K562 (cell line): ENCODE results near the gene SFXN3. TPM values are rescaled to one million over a fixed set of nuclear protein-coding genes. Genes with fewer than 3 reads are reported as not detected.
A peak's percentile ranks its signal among the peaks of the same experiment; 100 is the strongest.

Experiments
- ADNP ChIP-seq: fragments of 200-800 bp; sonication (Bioruptor generic); IDR thresholded peaks from 2 replicates; pipeline ENCODE4 v1.6.1; 2016; ENCODE audit warnings: missing genetic modification characterization, missing compliant biosample characterization
- ATF7 ChIP-seq: fragments of 450-650 bp; IDR thresholded peaks from 2 replicates; pipeline ENCODE4 v1.7.1; 2014; ENCODE audit warnings: mild to moderate bottlenecking, moderate library complexity
- CC2D1A ChIP-seq: fragments of 450-650 bp; IDR thresholded peaks from 2 replicates; pipeline ENCODE4 v1.6.1; 2017; ENCODE audit warnings: mild to moderate bottlenecking
- CTBP1 ChIP-seq: fragments of 450-650 bp; IDR thresholded peaks from 2 replicates; pipeline ENCODE4 v1.6.1; 2016; ENCODE audit warnings: borderline replicate concordance
- FOSL1 ChIP-seq: fragments of 200-800 bp; sonication (Bioruptor generic); conservative IDR thresholded peaks from 2 replicates; pipeline ENCODE4 v1.6.1; 2016; ENCODE audit warnings: missing genetic modification characterization, missing compliant biosample characterization
- HNRNPUL1 ChIP-seq: fragments of 200-400 bp; formaldehyde crosslinking; IDR thresholded peaks from 2 replicates; pipeline ENCODE4 v1.6.1; 2017; ENCODE audit warnings: low read length
- HOXB6 ChIP-seq: fragments of 250-450 bp; sonication (Bioruptor Pico); IDR thresholded peaks from 2 replicates; pipeline ENCODE4 v1.5.1; 2022; ENCODE audit warnings: mild to moderate bottlenecking, borderline replicate concordance
- MIER1 ChIP-seq: fragments of 450-650 bp; IDR thresholded peaks from 2 replicates; pipeline ENCODE4 v1.6.1; 2016; ENCODE audit warnings: antibody characterized with exemption, mild to moderate bottlenecking, low read depth
- NELFE ChIP-seq: IDR thresholded peaks from 2 replicates; pipeline ENCODE4 v1.6.1; 2011; ENCODE audit warnings: mild to moderate bottlenecking; ENCODE audit not compliant: insufficient read depth, insufficient read length
- NFATC3 ChIP-seq: fragments of 450-650 bp; IDR thresholded peaks from 2 replicates; pipeline ENCODE4 v1.6.1; 2017; ENCODE audit warnings: mild to moderate bottlenecking
- NFE2 ChIP-seq: IDR thresholded peaks from 2 replicates; pipeline ENCODE4 v1.6.1; 2014; ENCODE audit warnings: antibody characterized with exemption, low read depth
- PHB2 ChIP-seq: fragments of 450-650 bp; IDR thresholded peaks from 2 replicates; pipeline ENCODE4 v1.6.1; 2017; ENCODE audit warnings: low read depth
- PML ChIP-seq: IDR thresholded peaks from 2 replicates; pipeline ENCODE4 v1.6.1; 2012; ENCODE audit warnings: low read length, inconsistent platforms
- POLR2AphosphoS2 ChIP-seq: IDR thresholded peaks from 2 replicates; pipeline ENCODE4 v1.6.1; 2012; ENCODE audit warnings: low read length, improper control_type of control experiment
- POLR2G ChIP-seq: fragments of 200-400 bp; formaldehyde crosslinking; IDR thresholded peaks from 2 replicates; pipeline ENCODE4 v1.6.1; 2017; ENCODE audit warnings: low read depth, mild to moderate bottlenecking, antibody characterized with exemption, low read length, moderate library complexity
- PTTG1 ChIP-seq: fragments of 450-650 bp; IDR thresholded peaks from 2 replicates; pipeline ENCODE4 v1.6.1; 2016; ENCODE audit warnings: low read depth, mild to moderate bottlenecking, missing genetic modification characterization, missing compliant biosample characterization
- RFX5 ChIP-seq: IDR thresholded peaks from 2 replicates; pipeline ENCODE4 v1.6.1; 2011; ENCODE audit warnings: low read depth, mild to moderate bottlenecking, improper control_type of control experiment, low read length
- SAFB2 ChIP-seq: fragments of 200-400 bp; formaldehyde crosslinking; IDR thresholded peaks from 2 replicates; pipeline ENCODE4 v1.6.1; 2018; ENCODE audit warnings: borderline replicate concordance, low read length, low read depth, moderate library complexity; ENCODE audit not compliant: severe bottlenecking
- SMAD1 ChIP-seq: fragments of 150-350 bp; IDR thresholded peaks from 2 replicates; pipeline ENCODE4 v1.6.1; 2014; ENCODE audit warnings: low read length, low read depth; ENCODE audit not compliant: partially characterized antibody
- SMC3 ChIP-seq: conservative IDR thresholded peaks from 2 replicates; pipeline ENCODE4 v1.6.1; 2011; ENCODE audit warnings: low read depth, low read length, improper control_type of control experiment; ENCODE audit not compliant: insufficient read depth
- SRSF3 ChIP-seq: fragments of 200-400 bp; formaldehyde crosslinking; IDR thresholded peaks from 2 replicates; pipeline ENCODE4 v1.6.1; 2016; ENCODE audit warnings: mild to moderate bottlenecking, low read length, moderate library complexity; ENCODE audit not compliant: insufficient read depth
- STAT5A ChIP-seq: IDR thresholded peaks from 2 replicates; pipeline ENCODE4 v1.6.1; 2012; ENCODE audit warnings: low read length, inconsistent platforms, borderline replicate concordance
- U2AF2 ChIP-seq: fragments of 200-400 bp; formaldehyde crosslinking; optimal IDR thresholded peaks from 2 replicates; pipeline ENCODE3; 2017; ENCODE audit warnings: low read depth, mild to moderate bottlenecking, low read length
- ZBTB17 ChIP-seq: fragments of 450-650 bp; formaldehyde crosslinking; IDR thresholded peaks from 2 replicates; pipeline ENCODE4 v1.4.0; 2020; ENCODE audit warnings: mild to moderate bottlenecking
- ZNF133 ChIP-seq: fragments of 250-450 bp; sonication (Bioruptor Pico); IDR thresholded peaks from 2 replicates; pipeline ENCODE4 v1.4.0; 2020; ENCODE audit warnings: mild to moderate bottlenecking
- ZNF146 ChIP-seq: IDR thresholded peaks from one replicate; pipeline ENCODE4 v1.6.1; 2018; ENCODE audit warnings: missing compliant biosample characterization; ENCODE audit not compliant: unreplicated experiment
- ZNF311 ChIP-seq: fragments of 250-450 bp; sonication (Bioruptor Pico); IDR thresholded peaks from 2 replicates; pipeline ENCODE4 v1.4.0; 2020; ENCODE audit warnings: mild to moderate bottlenecking, moderate library complexity
- ZNF79 ChIP-seq: fragments of 250-450 bp; sonication (Bioruptor Pico); IDR thresholded peaks from 2 replicates; pipeline ENCODE4 v1.4.0; 2020; ENCODE audit warnings: low read depth, mild to moderate bottlenecking, moderate library complexity
- polyA plus RNA-seq, 8 experiments: library from polyadenylated mRNA; depleted of rRNA in 4 of 8; stranded (reverse) in 5 of 8; unstranded in 3 of 8; fragments of >200 nt; fragmentation: Nextera tagmentation in 2 of 8; fragmentation: Illumina TruSeq in 1 of 8; extraction: Ambion mirVana in 2 of 8; extraction: Trizol in 1 of 8; gene quantifications; 2 replicates each; pipeline versions ENCODE4 v1.2.1 to v1.2.3, GENCODE V29; 2011 to 2014; ENCODE audit warnings: inconsistent platforms in 1 of 8, missing spikeins in 1 of 8
- total RNA-seq, 7 experiments: library from RNA; depleted of rRNA in 6 of 7; stranded (reverse); fragments of >200 nt in 6 of 7; fragmentation: Illumina TruSeq in 2 of 7; extraction: Trizol in 2 of 7; gene quantifications; 2 replicates each; pipeline versions ENCODE4 v1.2.1 to v1.2.3, GENCODE V29; 2011 to 2021; ENCODE audit warnings: low replicate concordance in 1 of 7
- TF ChIP-seq, protein P1 (sequence below): fragments of 450-650 bp; IDR thresholded peaks from 2 replicates; pipeline ENCODE4 v1.6.1; 2016
- TF ChIP-seq, protein P2 (sequence below): sonication (generic); formaldehyde crosslinking; IDR thresholded peaks from 2 replicates; pipeline ENCODE4 v1.8.1; 2023; ENCODE audit warnings: mild to moderate bottlenecking, missing genetic modification reagents

SFXN3 gene
- total and polyA plus RNA-seq, 9 of the 15 experiments (the other 6 are each of a cell fraction or from before 2014, with no cell fraction given): 0.24 to 4.6 (median 0.86) TPM

DNA sequence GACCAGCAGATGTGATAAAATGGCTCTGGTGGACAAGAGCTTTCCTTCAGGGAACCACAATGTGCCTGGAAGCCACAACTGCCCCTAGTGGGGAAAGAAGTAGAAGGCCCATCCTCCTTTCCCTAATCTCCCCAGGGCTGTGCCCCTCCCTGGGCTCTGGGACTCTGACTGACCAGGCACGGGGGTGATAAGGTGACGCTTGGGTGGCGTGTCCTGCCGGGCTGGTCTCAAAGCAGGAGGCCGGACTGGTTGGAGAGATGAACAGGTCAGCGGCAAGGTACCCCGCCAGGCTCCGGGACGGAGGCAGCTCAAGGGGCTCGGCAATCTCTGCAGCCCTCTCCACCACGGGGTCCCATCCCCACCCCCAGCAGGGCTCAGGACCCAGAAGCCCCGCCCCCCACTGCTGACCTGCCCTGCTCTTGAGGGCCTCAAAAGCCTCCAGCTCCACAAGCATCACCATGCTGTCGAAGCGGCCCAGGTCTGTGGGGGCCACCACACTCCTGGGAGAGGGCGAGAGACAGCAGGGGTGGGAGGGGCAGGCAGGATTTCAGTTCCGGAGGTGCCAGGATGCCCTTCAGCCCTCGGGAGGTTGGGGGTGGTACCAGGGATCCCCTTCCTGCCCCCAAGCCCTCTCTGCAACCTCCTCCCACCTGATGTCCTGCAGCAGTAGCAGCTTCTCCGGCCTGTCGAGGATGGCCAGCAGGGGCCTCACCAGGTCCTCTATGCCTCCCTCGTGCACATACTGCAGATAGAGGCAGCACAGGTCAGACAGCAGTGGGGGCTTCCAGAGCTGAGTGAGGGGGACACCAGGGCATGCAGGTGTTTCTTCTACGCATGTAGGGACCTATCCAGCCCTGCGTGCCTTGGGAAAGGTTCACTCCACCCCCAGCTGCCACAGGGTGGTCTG is 19.3 kb upstream of the SFXN3 start (continued):
- TF ChIP-seq FOSL1 (tag) (no peak), CTBP1 (peak; percentile 72; the same call in 1 of the 2 replicates), POLR2G (no peak), PTTG1 (tag) (no peak), ZNF133 (CRISPR knock-in tag) (no peak), ZNF311 (no peak), HOXB6 (CRISPR knock-in tag) (no peak), SRSF3 (no peak), SMAD1 (no peak), ZNF79 (no peak), HNRNPUL1 (no peak), MIER1 (no peak), U2AF2 (no peak), PHB2 (no peak), POLR2AphosphoS2 (no peak), NFATC3 (no peak), ATF7 (peak; percentile 48; the same call in 1 of the 2 replicates), ADNP (tag) (no peak), CC2D1A (no peak), NELFE (no peak), STAT5A (no peak), ZBTB17 (CRISPR knock-in tag) (no peak), ZNF146 (no peak), PML (no peak), SAFB2 (no peak), SMC3 (no peak), NFE2 (no peak), RFX5 (no peak)
- TF ChIP-seq, protein P1, sequence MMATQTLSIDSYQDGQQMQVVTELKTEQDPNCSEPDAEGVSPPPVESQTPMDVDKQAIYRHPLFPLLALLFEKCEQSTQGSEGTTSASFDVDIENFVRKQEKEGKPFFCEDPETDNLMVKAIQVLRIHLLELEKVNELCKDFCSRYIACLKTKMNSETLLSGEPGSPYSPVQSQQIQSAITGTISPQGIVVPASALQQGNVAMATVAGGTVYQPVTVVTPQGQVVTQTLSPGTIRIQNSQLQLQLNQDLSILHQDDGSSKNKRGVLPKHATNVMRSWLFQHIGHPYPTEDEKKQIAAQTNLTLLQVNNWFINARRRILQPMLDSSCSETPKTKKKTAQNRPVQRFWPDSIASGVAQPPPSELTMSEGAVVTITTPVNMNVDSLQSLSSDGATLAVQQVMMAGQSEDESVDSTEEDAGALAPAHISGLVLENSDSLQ: peak; percentile 14; the same call in 1 of the 2 replicates
- TF ChIP-seq, protein P2, sequence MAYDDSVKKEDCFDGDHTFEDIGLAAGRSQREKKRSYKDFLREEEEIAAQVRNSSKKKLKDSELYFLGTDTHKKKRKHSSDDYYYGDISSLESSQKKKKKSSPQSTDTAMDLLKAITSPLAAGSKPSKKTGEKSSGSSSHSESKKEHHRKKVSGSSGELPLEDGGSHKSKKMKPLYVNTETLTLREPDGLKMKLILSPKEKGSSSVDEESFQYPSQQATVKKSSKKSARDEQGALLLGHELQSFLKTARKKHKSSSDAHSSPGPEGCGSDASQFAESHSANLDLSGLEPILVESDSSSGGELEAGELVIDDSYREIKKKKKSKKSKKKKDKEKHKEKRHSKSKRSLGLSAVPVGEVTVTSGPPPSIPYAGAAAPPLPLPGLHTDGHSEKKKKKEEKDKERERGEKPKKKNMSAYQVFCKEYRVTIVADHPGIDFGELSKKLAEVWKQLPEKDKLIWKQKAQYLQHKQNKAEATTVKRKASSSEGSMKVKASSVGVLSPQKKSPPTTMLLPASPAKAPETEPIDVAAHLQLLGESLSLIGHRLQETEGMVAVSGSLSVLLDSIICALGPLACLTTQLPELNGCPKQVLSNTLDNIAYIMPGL (CRISPR knock-in tag): no peak
